ENCODE results near the gene ADM2.
"Not testable (repeated sequence)": the region's sequence is repeated elsewhere in the genome, so short reads cannot be mapped to it uniquely, and the experiment has no call there.

The ADM2 gene

DNA sequence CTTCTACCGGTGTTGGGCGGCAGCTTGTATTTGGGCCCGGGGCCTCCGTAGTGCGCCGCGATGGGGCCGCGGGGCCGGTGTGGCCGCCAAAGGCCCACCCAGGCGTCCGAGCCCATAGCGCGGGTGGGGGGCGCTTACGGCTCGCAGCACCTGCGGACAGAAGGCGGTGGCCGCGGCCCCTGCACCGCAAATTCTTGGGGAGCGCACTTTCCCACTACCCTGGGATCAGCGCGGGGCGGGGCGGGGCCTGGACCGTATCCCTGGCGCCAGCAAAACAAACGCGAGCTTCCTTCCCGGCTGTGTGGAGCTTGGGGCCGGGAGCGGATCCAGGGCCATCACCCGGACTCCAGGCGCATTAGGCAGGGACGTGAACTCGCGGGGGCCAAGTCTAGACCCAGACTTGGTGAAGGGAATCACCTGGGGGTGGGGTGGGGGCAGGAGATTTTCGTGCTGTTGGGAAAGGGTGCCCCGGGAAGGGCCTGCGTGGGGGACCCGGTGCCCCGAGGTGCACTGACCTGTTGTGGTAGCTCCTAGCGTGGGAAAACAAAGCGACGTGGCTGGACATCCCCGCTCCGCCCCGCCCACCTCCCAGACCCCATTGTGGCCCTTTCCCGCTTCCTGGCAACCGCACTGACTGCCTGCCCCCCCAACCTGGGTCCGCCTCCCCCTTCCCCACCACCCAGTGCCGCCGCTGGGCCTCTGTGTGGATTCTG, 50.8 kb downstream of the ADM2 start:
- peak; percentile 85 for DNase-seq
- peaks cover 0 to 3% of the 10 kb centered on the region in 2 experiments for H3K36me3 ChIP-seq (ENCODE audit: control insufficient read depth in 1 of 2, insufficient read depth in 2 of 2, low read depth in 1 of 2, low read length in 2 of 2)
- peaks cover 39% of the 10 kb centered on the region for H3K4me1 ChIP-seq (ENCODE audit: control insufficient read depth, insufficient read depth, low read depth, low read length)
- peak overlapping the region; percentile 77 to 90 for H3K4ac ChIP-seq (ENCODE audit: low read depth in 1 of 2, low read length in 2 of 2)
- peak overlapping the region; percentile 45 to 85 for H3K4me3 ChIP-seq (ENCODE audit: insufficient read depth in 1 of 2, low read depth in 1 of 2, low read length in 2 of 2)
- H3K23ac ChIP-seq (ENCODE audit: low read length in 2 of 2): no peak overlapping the region
- H3K27ac ChIP-seq (ENCODE audit: low read length, poor library complexity, severe bottlenecking): no peak overlapping the region
- H2BK12ac ChIP-seq (ENCODE audit: low read length in 2 of 2): peak overlapping the region in 1 of 2 experiments; percentile 86
- H2AK5ac ChIP-seq (ENCODE audit: low read length, severe bottlenecking): no peak overlapping the region
- no peak overlapping the region for H2BK5ac ChIP-seq (ENCODE audit: low read depth, low read length, poor library complexity, severe bottlenecking)
- peak overlapping the region; percentile 87 for H3K4me2 ChIP-seq (ENCODE audit: low read length, poor library complexity, severe bottlenecking)
- peaks cover 0 to 27% of the 10 kb centered on the region in 2 experiments for H3K27me3 ChIP-seq (ENCODE audit: control insufficient read depth in 1 of 2, insufficient read depth in 1 of 2, low read length in 2 of 2)
- peaks cover 2% of the 10 kb centered on the region for H3K79me1 ChIP-seq (replicated peaks; ENCODE audit: low read length, poor library complexity, severe bottlenecking)
- H3K9ac ChIP-seq (ENCODE audit: low read length): peak overlapping the region; percentile 93
- peak overlapping the region; percentile 97 for H2BK120ac ChIP-seq (ENCODE audit: low read depth, low read length)
- 5% methylated on average over 45 of the region's 56 CpGs for WGBS
- H3K18ac ChIP-seq (ENCODE audit: low read depth in 1 of 2, low read length in 2 of 2): peak overlapping the region; percentile 84 to 95
- peak overlapping the region; percentile 93 for H4K8ac ChIP-seq (ENCODE audit: low read length)
- peak overlapping the region in 1 of 2 experiments; percentile 83 for H3K14ac ChIP-seq (ENCODE audit: low read length in 2 of 2)
- H3K9me3 ChIP-seq (ENCODE audit: control insufficient read depth, low read length): no peaks in the 10 kb centered on the region
- H4K91ac ChIP-seq (ENCODE audit: low read length): peak overlapping the region; percentile 78
- no peak overlapping the region for H2BK15ac ChIP-seq (ENCODE audit: low read depth, poor library complexity, severe bottlenecking)
- H2AFZ ChIP-seq (ENCODE audit: low read depth, low read length): peak overlapping the region; percentile 58

DNA sequence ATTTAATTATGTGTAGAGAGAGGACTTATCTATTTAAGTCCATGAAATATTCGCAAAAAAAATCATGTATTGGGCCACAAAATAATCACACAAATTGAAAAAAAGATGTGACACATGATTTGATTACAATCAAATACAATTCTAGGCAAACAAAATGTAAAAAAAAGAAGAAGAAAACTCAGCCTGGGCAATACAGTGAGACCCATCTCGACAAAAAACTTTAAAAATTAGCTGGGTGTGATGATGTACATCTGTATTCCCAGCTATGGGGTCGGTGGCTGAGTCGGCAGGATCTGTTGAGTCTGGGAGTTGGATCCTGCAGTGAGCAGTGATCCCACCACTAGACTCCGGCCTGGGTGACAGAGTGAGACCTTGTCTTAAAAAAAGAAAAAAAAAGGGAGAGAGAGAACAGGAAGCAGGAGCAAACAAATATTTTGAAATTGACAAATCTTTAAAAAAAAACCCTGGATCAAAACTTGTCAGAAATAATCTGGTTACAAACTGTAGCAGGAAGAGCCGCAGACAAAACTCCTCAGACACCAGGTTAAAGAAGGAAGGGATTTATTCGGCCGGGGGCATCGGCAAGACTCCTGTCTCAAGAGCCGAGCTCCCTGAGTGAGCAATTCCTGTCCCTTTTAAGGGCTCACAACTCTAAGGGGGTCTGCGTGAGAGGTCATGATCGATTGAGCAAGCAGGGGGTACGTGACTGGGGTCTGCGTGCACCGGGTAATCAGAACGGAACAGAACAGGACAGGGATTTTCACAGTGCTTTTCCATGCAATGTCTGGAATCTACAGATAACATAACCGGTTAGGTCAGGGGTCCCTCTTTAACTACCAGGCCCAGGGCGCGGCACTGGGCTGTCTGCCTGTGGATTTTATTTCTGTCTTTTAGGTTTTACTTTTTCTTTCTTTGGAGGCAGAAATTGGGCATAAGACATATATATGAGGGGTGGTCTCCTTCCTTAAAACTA, 51.8 kb downstream of the ADM2 start:
- peaks cover 35% of the 10 kb centered on the region for H3K4me1 ChIP-seq (ENCODE audit: control insufficient read depth, insufficient read depth, low read depth, low read length)
- H4K8ac ChIP-seq (ENCODE audit: low read length): no peak overlapping the region
- H2BK12ac ChIP-seq (ENCODE audit: low read length in 2 of 2): no peak overlapping the region
- peaks cover 0 to 3% of the 10 kb centered on the region in 2 experiments for H3K36me3 ChIP-seq (ENCODE audit: control insufficient read depth in 1 of 2, insufficient read depth in 2 of 2, low read depth in 1 of 2, low read length in 2 of 2)
- H3K9me3 ChIP-seq (ENCODE audit: control insufficient read depth, low read length): no peaks in the 10 kb centered on the region
- no peak overlapping the region for H2BK15ac ChIP-seq (ENCODE audit: low read depth, poor library complexity, severe bottlenecking)
- no peak overlapping the region for H3K23ac ChIP-seq (ENCODE audit: low read length in 2 of 2)
- no peak overlapping the region for H3K18ac ChIP-seq (ENCODE audit: low read depth in 1 of 2, low read length in 2 of 2)
- no peak overlapping the region for H4K91ac ChIP-seq (ENCODE audit: low read length)
- H2AK5ac ChIP-seq (ENCODE audit: low read length, severe bottlenecking): no peak overlapping the region
- no peak overlapping the region for H3K4me3 ChIP-seq (ENCODE audit: insufficient read depth in 1 of 2, low read depth in 1 of 2, low read length in 2 of 2)
- peak; percentile 3 for DNase-seq
- no peak overlapping the region for H3K14ac ChIP-seq (ENCODE audit: low read length in 2 of 2)
- H3K9ac ChIP-seq (ENCODE audit: low read length): peak overlapping the region; percentile 93
- WGBS: 94% methylated on average over 17 of the region's 19 CpGs
- H2AFZ ChIP-seq (ENCODE audit: low read depth, low read length): no peak overlapping the region
- H3K4ac ChIP-seq (ENCODE audit: low read depth in 1 of 2, low read length in 2 of 2): peak overlapping the region in 1 of 2 experiments; percentile 28
- peaks cover 0 to 27% of the 10 kb centered on the region in 2 experiments for H3K27me3 ChIP-seq (ENCODE audit: control insufficient read depth in 1 of 2, insufficient read depth in 1 of 2, low read length in 2 of 2)
- no peak overlapping the region for H3K4me2 ChIP-seq (ENCODE audit: low read length, poor library complexity, severe bottlenecking)
- no peak overlapping the region for H2BK5ac ChIP-seq (ENCODE audit: low read depth, low read length, poor library complexity, severe bottlenecking)
- peaks cover 2% of the 10 kb centered on the region for H3K79me1 ChIP-seq (replicated peaks; ENCODE audit: low read length, poor library complexity, severe bottlenecking)
- H2BK120ac ChIP-seq (ENCODE audit: low read depth, low read length): peak overlapping the region; percentile 71
- H3K27ac ChIP-seq (ENCODE audit: low read length, poor library complexity, severe bottlenecking): no peak overlapping the region

DNA sequence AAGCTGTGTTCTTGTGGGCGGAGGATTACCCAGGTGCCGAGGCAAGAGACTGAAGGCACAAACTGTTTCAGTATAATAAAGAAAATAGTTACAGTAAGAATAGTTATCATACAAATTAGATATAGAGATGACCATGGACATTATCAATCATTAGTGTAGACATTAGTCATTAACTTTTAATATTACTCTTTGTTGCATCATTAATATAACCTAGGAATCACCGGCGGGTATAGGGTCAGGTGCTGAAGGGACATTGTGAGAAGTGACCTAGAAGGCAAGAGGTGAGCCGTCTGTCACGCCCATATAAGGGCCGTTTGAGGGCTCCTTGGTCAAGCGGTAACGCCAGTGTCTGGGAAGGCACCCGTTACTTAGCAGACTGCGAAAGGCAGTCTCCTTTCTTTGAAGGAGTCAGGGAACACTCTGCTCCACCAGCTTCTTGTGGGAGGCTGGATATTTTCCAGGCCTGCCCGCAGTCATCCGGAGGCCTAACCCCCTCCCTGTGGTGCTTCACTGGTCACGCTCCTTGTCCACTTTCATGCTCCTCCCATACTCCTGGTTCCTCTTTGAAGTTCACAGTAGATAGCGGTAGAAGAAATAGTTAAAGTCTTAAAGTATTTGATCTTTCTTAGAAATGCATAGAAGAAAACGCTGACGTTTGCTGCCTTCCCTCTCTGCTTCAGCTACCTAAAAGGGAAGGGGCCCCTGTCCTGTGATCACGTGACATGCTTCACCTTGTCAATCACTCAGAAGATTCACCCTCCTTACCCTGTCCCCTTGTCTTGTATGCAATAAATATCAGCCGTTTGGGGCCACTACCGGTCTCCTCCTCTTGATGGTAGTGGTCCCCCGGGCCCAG, 52.7 kb downstream of the ADM2 start:
- not testable (repeated sequence) for H2BK5ac ChIP-seq (ENCODE audit: low read depth, low read length, poor library complexity, severe bottlenecking); H3K36me3 ChIP-seq (ENCODE audit: control insufficient read depth in 1 of 2, insufficient read depth in 2 of 2, low read depth in 1 of 2, low read length in 2 of 2); H3K23ac ChIP-seq (ENCODE audit: low read length in 2 of 2); H3K27ac ChIP-seq (ENCODE audit: low read length, poor library complexity, severe bottlenecking); H3K14ac ChIP-seq (ENCODE audit: low read length in 2 of 2); H3K4me3 ChIP-seq (ENCODE audit: insufficient read depth in 1 of 2, low read depth in 1 of 2, low read length in 2 of 2); H2AFZ ChIP-seq (ENCODE audit: low read depth, low read length); H3K4me2 ChIP-seq (ENCODE audit: low read length, poor library complexity, severe bottlenecking); H3K9ac ChIP-seq (ENCODE audit: low read length); H4K8ac ChIP-seq (ENCODE audit: low read length); H2BK120ac ChIP-seq (ENCODE audit: low read depth, low read length); H2BK15ac ChIP-seq (ENCODE audit: low read depth, poor library complexity, severe bottlenecking); H2BK12ac ChIP-seq (ENCODE audit: low read length in 2 of 2); H3K9me3 ChIP-seq (ENCODE audit: control insufficient read depth, low read length); H2AK5ac ChIP-seq (ENCODE audit: low read length, severe bottlenecking); H3K79me1 ChIP-seq (replicated peaks; ENCODE audit: low read length, poor library complexity, severe bottlenecking)
- peak overlapping the region; percentile 33 to 78 for H3K18ac ChIP-seq (ENCODE audit: low read depth in 1 of 2, low read length in 2 of 2)
- peak overlapping the region; percentile 50 for H4K91ac ChIP-seq (ENCODE audit: low read length)
- H3K4me1 ChIP-seq (ENCODE audit: control insufficient read depth, insufficient read depth, low read depth, low read length): peaks cover 34% of the 10 kb centered on the region
- peaks cover 0 to 27% of the 10 kb centered on the region in 2 experiments for H3K27me3 ChIP-seq (ENCODE audit: control insufficient read depth in 1 of 2, insufficient read depth in 1 of 2, low read length in 2 of 2)
- peak overlapping the region in 1 of 2 experiments; percentile 41 for H3K4ac ChIP-seq (ENCODE audit: low read depth in 1 of 2, low read length in 2 of 2)
- WGBS: 62% methylated on average over 16 of the region's 21 CpGs
- peak; percentile 84 for DNase-seq

Measured in mesenchymal stem cell (in vitro differentiated cells and primary cell).